Natural killer cell treated with Interleukin-12 subunit alpha and Interleukin-12 subunit beta and Interleukin-15 and Interleukin-18, amount 100 ng/mL, for 72 hours (primary cell): ENCODE measurements around the gene RTN4RL1. TPM values are rescaled to one million over a fixed set of nuclear protein-coding genes. Genes with fewer than 3 reads are reported as not detected.
"Not testable (repeated sequence)": the region's sequence is repeated elsewhere in the genome, so short reads cannot be mapped to it uniquely, and the experiment has no call there.

Experiments used
- ATAC-seq, 2 donors: fragments of 150-1000 bp; cut with Tn5 transposase in 1 of 2; sonication (Bioruptor Pico), chemical (Tn5 transposase) in 1 of 2; 2 replicates each; pipeline ENCODE4 v1.10.0; 2021
- DNase-seq: peaks from one replicate; pipeline ENCODE4 v3.0.0; 2022; ENCODE audit warnings: low spot score
- H3K27ac Mint-ChIP-seq, 2 donors: 1 replicate in 1 of 2; 2 replicates in 1 of 2; pipeline ENCODE4 v1.8.0; 2022; ENCODE audit warnings: mixed read lengths in 2 of 2, mild to moderate bottlenecking in 1 of 2, moderate library complexity in 1 of 2
- H3K27me3 Mint-ChIP-seq, 2 donors: 1 replicate in 1 of 2; 2 replicates in 1 of 2; pipeline ENCODE4 v1.8.0; 2022; ENCODE audit warnings: mixed read lengths in 2 of 2
- H3K36me3 Mint-ChIP-seq: one replicate; pipeline ENCODE4 v1.8.0; 2022; ENCODE audit warnings: mixed read lengths
- H3K4me1 Mint-ChIP-seq, 2 donors: 1 replicate in 1 of 2; 2 replicates in 1 of 2; pipeline ENCODE4 v1.8.0; 2022; ENCODE audit warnings: low read depth in 2 of 2, mixed read lengths in 2 of 2, mild to moderate bottlenecking in 1 of 2
- H3K4me3 Mint-ChIP-seq: one replicate; pipeline ENCODE4 v1.8.0; 2022; ENCODE audit warnings: mixed read lengths
- H3K9me3 Mint-ChIP-seq: 2 replicates; pipeline ENCODE4 v1.8.0; 2022; ENCODE audit warnings: mixed read lengths
- total RNA-seq, 2 donors: library from RNA; stranded (reverse); gene quantifications; one replicate each; pipeline ENCODE4 v1.2.3, GENCODE V29; 2022

RTN4RL1 gene
- total RNA-seq, 2 donors from 2014 or later: not detected

DNA sequence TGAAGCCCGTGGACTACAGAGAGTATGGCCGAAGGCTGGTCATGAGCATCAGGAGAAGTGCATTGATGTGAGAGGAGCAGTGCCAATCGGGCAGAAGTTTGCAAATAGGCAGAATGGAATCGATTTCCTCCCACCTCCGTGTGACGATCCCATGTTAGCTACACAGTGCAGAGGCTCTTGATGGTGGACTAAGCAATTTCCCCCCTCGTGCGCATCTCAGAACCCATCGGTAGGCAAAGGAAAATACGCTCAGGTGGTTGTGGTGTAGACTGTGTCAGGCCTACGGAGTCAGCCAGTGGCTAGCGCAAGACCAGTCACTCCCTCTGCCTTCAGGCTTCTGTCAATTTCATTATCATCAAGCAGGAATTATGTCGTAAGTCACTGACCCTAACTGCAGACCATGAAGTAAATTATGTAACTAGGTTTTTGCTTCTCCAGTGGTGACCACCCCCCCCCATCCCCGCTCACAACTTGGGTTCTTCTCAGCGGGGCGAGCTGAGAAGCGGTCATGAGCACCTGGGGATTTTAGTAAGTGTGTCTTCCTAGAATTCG is 128.0 kb downstream of the RTN4RL1 start:
- no peaks in the 10 kb centered on the region for H3K9me3 Mint-ChIP-seq

GRCh38 chr17:1896243-1897104 is 128.7 kb downstream of the RTN4RL1 start:
- Mint-ChIP-seq H3K27ac (no peak overlapping the region), H3K36me3 (peaks cover 27% of the 10 kb centered on the region), H3K4me3 (no peak overlapping the region), H3K9me3 (no peaks in the 10 kb centered on the region), H3K27me3 (no peaks in the 10 kb centered on the region), H3K4me1 (peaks cover 0 to 8% of the 10 kb centered on the region in 2 donors)
- DNase-seq (no peak), ATAC-seq (no peak)

More for the DNA sequence above, 128.0 kb downstream of the RTN4RL1 start:
- peaks cover 27% of the 10 kb centered on the region for H3K36me3 Mint-ChIP-seq
- H3K27ac Mint-ChIP-seq: no peak overlapping the region
- no peak for ATAC-seq
- H3K4me3 Mint-ChIP-seq: no peak overlapping the region
- H3K27me3 Mint-ChIP-seq: no peaks in the 10 kb centered on the region
- DNase-seq: no peak
- H3K4me1 Mint-ChIP-seq: peaks cover 0 to 7% of the 10 kb centered on the region in 2 donors

DNA sequence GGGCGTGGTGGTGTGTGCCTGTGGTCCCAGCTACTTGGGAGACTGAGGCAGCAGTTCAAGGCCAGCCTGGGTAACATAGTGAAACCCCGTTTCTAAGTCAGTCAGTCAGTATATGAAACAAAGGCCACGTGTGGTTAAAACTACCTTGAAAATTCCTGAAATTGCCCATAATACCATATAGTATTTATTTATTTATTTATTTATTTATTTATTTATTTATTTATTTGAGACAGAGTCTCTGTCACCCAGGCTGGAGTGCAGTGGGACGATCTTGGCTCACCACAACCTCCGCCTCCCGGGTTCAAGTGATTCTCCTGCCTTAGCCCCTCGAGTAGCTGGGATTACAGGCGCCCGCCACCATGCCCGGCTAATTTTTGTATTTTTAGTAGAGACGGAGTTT is 129.7 kb downstream of the RTN4RL1 start:
- H3K36me3 Mint-ChIP-seq: peaks cover 27% of the 10 kb centered on the region
- not testable (repeated sequence) for H3K9me3 Mint-ChIP-seq

DNA sequence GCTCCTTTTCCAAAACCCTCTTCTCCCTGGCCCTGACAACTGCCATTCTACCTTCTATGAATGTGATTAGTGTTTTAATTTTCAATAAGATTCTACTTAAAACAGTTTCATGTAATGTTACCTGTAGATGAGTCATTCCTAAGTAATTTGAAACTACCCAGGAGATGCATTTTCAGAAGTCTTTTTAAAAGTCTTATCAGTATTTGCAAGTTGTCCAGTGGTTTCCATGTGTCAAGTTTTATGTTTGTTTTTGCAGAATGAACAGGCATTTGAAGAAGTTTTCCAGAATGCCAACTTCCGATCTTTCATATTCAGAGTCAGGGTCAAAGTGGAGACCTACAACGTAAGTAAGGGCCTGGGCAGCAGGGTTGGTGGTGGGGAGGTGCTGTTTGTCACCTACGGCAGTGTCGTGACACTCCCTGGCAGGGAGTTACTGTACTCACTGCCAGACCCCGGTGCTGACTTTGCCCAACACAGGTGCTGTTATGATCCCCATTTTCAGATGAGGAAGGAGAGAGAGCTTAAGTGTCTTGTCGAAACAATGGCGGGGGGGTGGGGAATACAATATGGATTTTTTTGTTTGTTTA is 130.3 kb downstream of the RTN4RL1 start:
- peaks cover 27% of the 10 kb centered on the region for H3K36me3 Mint-ChIP-seq
- no peak overlapping the region for H3K27ac Mint-ChIP-seq

More for the DNA sequence above, 129.7 kb downstream of the RTN4RL1 start:
- DNase-seq, ATAC-seq, H3K4me3 Mint-ChIP-seq, H3K27me3 Mint-ChIP-seq, H3K27ac Mint-ChIP-seq: not testable (repeated sequence)
- peaks cover 7 to 16% of the 10 kb centered on the region in 2 donors for H3K4me1 Mint-ChIP-seq

DNA sequence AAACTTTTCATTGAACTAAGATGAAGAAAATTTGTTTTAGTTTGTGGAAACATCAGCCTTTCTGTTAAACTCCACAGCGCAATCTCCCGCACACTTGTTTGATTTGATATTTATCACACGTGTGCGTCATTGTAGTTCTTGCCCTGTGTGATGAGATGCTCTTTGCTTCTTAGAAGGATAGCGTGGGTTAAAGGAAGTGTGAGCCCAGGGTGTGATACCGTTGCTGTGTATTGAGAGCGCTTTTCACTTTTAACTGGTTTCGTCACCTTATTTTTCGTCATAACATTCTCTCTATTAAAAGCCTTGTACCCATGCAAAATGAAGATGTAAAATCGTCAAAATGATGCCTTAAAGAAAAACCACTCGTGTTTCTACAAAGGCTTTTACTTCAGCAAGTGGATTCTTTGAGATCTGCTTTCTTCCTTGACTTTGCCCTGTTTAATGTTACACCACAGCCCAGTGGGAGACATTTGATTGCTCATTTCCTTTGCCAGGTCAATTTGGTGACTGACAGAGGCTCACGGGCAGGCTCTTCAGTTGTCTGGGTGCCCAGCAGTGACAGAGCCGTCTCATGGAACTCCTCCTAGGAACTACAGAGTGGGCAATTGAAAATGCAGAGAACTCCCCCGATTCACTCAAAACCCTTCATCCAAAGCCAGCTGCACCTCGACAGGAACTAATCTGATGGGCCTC is 134.2 kb downstream of the RTN4RL1 start:
- peak overlapping the region; percentile 62 for H3K4me3 Mint-ChIP-seq
- peaks cover 29% of the 10 kb centered on the region for H3K36me3 Mint-ChIP-seq
- H3K27ac Mint-ChIP-seq: peak overlapping the region; percentile 74 to 85
- no peaks in the 10 kb centered on the region for H3K9me3 Mint-ChIP-seq
- ATAC-seq (peak; percentile 98 to 99), DNase-seq (peak; percentile 79)
- peaks cover 7 to 16% of the 10 kb centered on the region in 2 donors for H3K4me1 Mint-ChIP-seq
- no peaks in the 10 kb centered on the region for H3K27me3 Mint-ChIP-seq

More for the DNA sequence above, 130.3 kb downstream of the RTN4RL1 start:
- ATAC-seq (no peak), DNase-seq (no peak)
- Mint-ChIP-seq H3K4me3 (no peak overlapping the region), H3K9me3 (no peaks in the 10 kb centered on the region), H3K27me3 (no peaks in the 10 kb centered on the region), H3K4me1 (peaks cover 7 to 18% of the 10 kb centered on the region in 2 donors)

DNA sequence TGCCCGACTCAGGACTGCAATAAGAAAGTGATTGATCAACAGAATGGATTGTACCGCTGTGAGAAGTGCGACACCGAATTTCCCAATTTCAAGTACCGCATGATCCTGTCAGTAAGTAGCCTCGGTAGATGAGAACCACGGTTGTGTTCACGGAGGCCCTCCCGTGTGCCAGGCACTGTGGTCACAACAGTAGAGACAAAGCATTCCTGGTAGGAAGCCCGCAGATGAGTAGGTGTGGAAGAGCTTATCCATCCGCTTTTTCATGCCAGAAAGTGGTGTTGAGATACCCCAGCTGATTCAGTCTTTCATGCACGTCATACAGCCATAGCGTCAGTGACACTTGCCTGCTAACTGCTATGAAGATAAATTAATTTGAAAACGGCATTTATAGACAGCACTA is 136.4 kb downstream of the RTN4RL1 start:
- Mint-ChIP-seq H3K36me3 (peaks cover 36% of the 10 kb centered on the region), H3K4me1 (peaks cover 7 to 13% of the 10 kb centered on the region in 2 donors), H3K27me3 (no peaks in the 10 kb centered on the region), H3K27ac (peak overlapping the region in 1 of 2 donors; percentile 33), H3K4me3 (no peak overlapping the region), H3K9me3 (no peaks in the 10 kb centered on the region)
- DNase-seq (no peak), ATAC-seq (no peak)

Other genes with a start within 250 kb of the RTN4RL1 start
- 10 to 100 TPM; 28.4 to 35.7 TPM for gene SMYD4, start 195.4 kb downstream of the RTN4RL1 start, total RNA-seq
- gene RPA1, start 195.3 kb downstream of the RTN4RL1 start, total RNA-seq: 100 to 1,000 TPM; 144 to 169 TPM
- 10 to 100 TPM; 32.5 to 34.7 TPM for gene DPH1, start 4.8 kb upstream of the RTN4RL1 start, total RNA-seq
- gene OVCA2, start 16.7 kb upstream of the RTN4RL1 start, total RNA-seq: 10 to 100 TPM; 35.5 to 49.8 TPM
- 10 to 100 TPM; 24.8 to 56.7 TPM for gene HIC1, start 29.8 kb upstream of the RTN4RL1 start, total RNA-seq